CD4-positive, alpha-beta T cell treated with Interleukin-21 for 1 hour (primary cell): ENCODE data around the gene DDAH1.

ENCODE experiments used
- DNase-seq: peaks from one replicate; pipeline ENCODE4 v3.0.0-alpha.2; 2020

DDAH1 gene

GRCh38 chr1:85467929-85468540, 3.1 kb upstream of the DDAH1 start:
- DNase-seq = no peak

DNA sequence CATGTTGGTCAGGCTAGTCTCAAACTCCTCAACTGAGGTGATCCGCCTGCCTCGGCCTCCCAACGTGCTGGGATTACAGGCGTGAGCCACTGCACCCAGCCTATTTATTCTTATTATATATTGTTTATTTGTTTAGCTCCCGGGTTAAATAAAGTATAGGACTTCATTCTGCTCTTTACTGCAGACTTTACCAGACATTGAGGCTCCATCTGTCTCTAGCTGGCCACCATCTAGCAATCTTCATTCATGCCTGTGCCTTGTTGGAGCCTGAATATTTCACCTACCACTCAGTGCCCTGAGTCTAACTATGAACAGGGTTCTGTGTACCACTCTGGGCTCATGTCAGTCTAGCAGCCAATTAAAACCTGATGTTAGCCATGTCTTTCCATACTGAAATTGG, 2.1 kb upstream of the DDAH1 start:
- DNase-seq = no peak

DNA sequence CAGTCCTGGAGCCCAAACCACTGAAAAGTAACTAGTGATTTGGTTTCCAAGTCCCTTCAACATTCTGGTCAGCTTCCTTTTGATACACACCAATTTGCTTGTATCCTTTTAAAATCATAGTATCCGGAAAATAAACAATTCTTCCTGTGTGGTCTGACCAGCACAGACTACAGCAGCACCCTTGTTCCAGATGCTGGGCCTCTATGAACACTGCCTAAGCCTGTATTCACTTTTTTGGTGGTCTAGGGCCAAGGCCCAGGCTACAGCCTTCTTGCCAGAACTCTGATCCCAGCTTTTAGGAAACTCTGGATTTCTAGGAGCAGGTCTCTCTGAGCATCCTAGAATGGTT, 801 bp upstream of the DDAH1 start:
- no peak for DNase-seq

DNA sequence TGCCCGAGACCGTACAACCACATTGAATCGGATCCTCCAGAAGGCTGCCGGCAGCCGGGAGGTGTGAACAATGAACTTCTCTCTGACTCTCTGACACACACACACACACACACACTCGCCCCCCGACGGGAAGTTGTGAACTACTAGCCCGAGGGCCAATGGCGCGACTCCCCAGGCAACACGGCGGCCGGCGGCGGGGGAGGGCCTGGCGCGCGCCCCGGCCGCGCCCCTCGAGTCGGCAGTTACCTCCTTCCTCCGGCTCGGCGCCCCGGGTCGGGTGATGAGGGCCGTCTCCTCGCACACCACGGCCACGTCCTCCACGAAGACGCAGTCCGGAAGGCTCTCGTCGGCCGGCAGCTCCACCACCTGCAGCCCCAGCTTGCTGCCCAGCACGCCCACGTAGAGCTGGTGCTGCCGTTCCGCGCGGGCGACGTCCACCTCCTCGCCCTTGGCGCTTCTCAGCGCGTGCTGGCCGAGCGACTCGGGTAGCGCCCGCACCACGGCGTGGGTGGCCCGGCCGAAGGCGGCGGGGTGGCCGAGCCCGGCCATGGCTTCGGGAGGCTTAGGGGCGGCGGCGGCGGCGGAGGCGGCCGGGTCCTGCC, 361 bp downstream of the DDAH1 start:
- DNase-seq = no peak

DNA sequence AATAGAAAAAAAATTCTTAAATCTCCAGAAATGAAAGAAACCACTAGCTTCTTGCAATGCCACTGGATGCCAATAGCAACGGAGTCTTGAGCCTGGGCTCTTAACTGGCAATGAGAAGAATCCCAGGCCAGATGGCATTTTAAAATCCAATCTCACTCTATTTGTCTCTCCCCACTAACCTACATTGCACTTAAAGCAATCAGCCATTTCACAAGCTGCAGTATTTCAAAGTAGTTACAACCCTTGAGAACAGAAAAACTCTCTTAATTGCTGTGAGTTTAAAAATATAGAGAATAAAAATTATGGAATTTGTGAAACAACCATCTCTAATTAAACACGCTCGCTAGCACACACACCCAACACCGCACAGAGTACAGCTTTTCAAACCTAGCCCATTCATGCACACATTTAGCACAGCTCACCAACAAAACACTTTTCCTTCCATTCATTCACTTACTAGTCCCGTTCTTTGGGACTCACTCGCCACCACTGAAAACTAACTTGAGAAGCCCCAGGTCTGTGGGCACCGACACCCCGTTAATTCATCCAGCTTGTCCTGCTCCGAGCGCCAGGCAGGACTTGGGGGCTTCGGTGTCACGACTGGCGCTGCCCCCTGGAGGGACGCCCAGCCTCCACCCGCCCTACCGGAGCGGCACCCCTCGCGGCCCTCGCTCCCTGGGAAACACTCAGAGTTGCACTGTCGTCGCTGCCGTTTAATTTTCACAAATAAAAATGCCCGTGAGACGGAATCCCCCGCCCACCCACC, 1.0 kb downstream of the DDAH1 start:
- no peak for DNase-seq

- no peak for DNase-seq
These were observed 1.9 kb downstream of the DDAH1 start for GRCh38 chr1:85462931-85463649.

GRCh38 chr1:85461216-85461918, 3.6 kb downstream of the DDAH1 start:
- no peak for DNase-seq

- no peak for DNase-seq
These were observed 4.3 kb downstream of the DDAH1 start for GRCh38 chr1:85460555-85461088.

DNA sequence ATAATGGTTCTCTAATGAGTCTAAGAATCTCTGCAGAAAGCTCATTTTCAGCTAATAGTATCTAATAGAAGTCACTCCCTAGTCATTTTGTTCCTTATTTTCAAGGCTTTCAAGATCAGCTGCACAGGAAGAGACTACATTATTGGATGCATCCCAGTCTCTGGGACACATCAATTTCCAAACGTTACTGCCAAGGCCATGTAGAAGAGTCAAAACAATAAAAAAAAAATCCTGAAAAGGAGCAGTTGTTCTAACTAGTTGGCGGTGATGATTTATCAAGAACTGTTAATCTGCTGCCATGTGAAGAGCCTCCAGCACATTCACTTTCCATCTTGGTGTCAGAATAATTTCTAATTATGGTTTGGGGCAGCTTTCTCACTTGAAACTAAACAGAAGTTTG, 5.7 kb downstream of the DDAH1 start:
- no peak for DNase-seq

- DNase-seq = no peak
These were observed 10.7 kb downstream of the DDAH1 start for GRCh38 chr1:85454214-85454613.

DNA sequence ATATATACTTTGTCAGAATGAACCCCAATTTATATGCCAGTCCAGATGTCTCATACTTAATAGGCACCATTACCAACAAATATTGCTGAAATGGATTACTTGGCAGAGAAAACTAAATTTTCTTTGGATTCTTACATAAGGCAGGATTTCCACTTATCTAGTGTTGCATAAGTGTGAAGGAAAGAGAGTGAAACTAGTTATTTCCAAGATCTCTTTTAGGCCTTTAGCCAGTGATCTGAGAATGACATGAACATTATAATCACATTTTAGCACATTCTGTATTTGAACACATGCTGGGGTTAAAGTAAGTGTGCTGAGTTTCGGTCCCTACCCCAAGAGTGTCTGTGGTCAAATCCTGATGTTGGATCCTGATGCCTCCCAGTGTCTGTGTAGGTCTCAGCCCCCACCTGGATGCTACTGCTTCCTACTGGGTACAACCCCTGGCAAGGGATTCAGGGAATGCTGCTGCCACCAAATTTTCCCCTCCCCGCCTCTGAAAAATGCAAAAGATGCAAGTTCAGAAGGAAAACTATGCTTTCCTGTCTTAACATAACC, 11.2 kb downstream of the DDAH1 start:
- DNase-seq = no peak

DNA sequence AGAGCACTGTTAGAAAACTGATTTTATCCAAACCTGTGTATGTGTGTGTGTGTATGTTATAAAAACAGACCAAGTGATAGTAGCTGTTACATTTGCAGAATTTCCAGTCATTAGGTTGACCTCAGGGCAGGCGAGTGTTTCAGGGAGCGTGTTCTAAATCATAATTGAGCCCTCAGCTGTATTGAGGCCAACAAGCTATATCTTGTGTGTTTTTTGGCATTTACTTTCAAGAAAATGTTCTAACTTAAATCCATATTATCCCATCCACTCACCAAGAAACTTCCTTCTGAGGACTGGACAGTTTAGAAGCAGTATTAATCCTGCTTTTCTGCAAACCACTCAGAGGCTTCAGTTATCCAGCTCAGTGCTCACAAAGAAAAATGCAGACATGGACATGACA, 12.0 kb downstream of the DDAH1 start:
- no peak for DNase-seq

- no peak for DNase-seq
These were observed 13.6 kb downstream of the DDAH1 start for GRCh38 chr1:85451236-85451830.

DNA sequence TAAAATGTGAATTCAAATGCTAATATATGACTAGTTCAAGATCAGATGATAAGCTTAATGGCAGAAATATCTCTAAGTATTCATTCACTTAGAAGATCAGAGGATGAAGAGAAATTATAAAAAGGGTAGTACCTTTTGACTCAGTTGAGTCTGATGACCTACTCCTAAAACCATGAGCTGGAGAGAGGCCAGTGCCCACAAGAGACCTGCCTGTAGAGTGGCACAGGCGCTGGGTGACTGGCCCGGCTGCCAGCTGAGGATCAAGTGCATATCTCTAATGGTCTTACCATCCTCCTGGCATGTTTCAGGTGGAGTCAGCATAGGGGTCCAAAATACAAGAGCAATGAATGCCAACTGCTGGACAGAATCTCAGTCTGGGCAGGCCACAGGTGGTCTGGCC, 14.1 kb downstream of the DDAH1 start:
- no peak for DNase-seq

DNA sequence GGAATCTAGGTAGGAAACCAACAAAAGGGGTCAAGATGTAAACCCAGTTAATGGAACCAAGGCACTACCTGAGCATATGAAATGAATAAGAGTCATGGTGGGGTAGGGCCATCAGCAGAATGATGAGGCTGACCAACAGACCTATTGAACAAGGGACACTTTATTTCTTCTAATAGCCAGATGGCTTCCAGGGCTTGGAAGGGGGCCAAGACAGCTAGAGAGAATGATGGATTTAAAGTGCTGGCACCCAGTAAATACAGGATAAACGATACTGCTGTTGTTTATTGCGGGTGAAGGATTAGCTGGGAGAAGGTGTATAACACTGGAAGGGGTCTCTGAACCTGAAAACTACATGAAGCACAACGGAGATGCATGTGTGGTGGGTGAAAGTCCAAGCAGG, 15.6 kb downstream of the DDAH1 start:
- no peak for DNase-seq

- no peak for DNase-seq
These were observed 16.6 kb downstream of the DDAH1 start for GRCh38 chr1:85448358-85448757.

DNA sequence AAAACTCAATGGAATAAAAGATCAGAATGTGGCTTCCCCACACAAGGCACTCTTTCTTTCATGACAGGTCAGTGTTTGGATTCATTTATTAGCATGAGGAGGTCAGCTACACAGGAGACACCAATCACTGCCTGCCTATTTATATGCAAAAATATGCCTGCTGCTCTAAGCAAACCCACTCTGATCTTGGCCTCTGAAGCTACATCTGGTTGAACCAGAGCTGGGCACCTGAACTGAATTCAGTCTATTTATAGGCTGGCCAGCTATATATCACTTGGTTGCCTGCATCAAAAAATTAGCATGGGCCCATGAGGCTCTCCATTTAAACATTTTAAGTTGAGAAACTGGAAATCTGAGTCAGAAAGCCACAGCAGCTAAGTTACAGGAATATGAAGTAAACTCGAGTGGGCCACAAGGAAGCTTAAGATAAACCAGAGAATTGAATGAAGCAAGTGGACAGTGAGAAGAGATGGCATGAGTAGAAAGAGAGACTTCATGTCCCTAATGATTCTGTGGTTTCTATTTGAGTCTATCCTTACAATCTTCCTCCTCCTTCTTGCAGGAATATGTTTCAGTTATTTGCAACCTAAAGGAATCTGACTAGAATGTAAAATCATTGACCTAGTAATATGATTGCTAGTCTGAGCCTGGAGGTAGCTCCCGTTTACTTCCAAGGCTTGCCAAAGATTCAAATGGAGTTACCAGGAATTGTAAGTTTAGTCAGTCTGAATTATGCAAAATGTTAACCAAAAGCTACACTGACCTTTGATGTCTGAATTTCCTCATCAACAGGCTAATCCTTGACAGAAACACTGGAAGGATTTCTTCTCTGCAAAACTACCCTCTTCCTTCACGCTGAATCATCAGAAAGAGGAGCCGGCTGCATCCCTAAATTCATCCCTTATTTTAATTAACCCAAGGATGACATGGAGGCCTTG, 17.7 kb downstream of the DDAH1 start:
- no peak for DNase-seq

- no peak for DNase-seq
These were observed 19.1 kb downstream of the DDAH1 start for GRCh38 chr1:85445906-85446305.

DNA sequence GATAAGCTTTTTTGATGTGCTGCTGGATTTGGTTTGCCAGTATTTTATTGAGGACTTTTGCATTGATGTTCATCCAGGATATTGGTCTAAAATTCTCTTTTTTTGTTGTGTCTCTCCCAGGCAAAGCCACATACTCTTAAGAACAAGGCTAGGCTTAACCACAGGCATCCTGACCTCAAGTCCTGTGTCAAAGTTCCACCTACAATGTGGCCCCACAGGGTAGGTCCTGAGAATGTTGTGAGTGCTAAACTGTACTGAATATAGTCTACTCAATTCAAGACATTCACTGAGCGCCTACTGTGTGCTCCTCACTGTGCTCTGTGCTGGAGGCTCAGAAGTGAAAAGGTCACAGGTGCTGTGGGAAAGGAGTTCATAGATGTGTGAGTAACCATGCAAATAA, 20.6 kb downstream of the DDAH1 start:
- no peak for DNase-seq

- no peak for DNase-seq
These were observed 24.3 kb downstream of the DDAH1 start for GRCh38 chr1:85440612-85441011.

GRCh38 chr1:85438353-85438752, 26.6 kb downstream of the DDAH1 start:
- DNase-seq = no peak
